ENCODE measurements around the gene VTN.

The VTN gene

GRCh38 chr17:28371245-28372202, 1.4 kb upstream of the VTN start, which contains the start of gene SARM1:
Gene SARM1, plus strand, starts transcription at chr17:28371694. Its CDS starts 339 bp downstream, at chr17:28372033.
- in situ Hi-C loops (cut with MboI; ENCODE audit: low sequenced_read_pairs) = no loop called here

- in situ Hi-C loops (cut with MboI; ENCODE audit: low sequenced_read_pairs) = no loop called here
These were observed 617 bp upstream of the VTN start for GRCh38 chr17:28370744-28371103.

- in situ Hi-C loops (cut with MboI; ENCODE audit: low sequenced_read_pairs) = no loop called here
These were observed 448 bp downstream of the VTN start for GRCh38 chr17:28369684-28370034.

- in situ Hi-C loops (cut with MboI; ENCODE audit: low sequenced_read_pairs) = no loop called here
These were observed 1.0 kb downstream of the VTN start for GRCh38 chr17:28368915-28369683.

GRCh38 chr17:28368306-28368831, 1.7 kb downstream of the VTN start:
- in situ Hi-C loops (cut with MboI; ENCODE audit: low sequenced_read_pairs) = no loop called here

- in situ Hi-C loops (cut with MboI; ENCODE audit: low sequenced_read_pairs) = no loop called here
These were observed 2.3 kb downstream of the VTN start for GRCh38 chr17:28367641-28368305.

GRCh38 chr17:28366605-28367004, 3.5 kb downstream of the VTN start:
- in situ Hi-C loops (cut with MboI; ENCODE audit: low sequenced_read_pairs) = no loop called here

- in situ Hi-C loops (cut with MboI; ENCODE audit: low sequenced_read_pairs) = no loop called here
These were observed 4.6 kb downstream of the VTN start for GRCh38 chr17:28365487-28365886.

- in situ Hi-C loops (cut with MboI; ENCODE audit: low sequenced_read_pairs) = no loop called here
These were observed 5.3 kb downstream of the VTN start, which contains the start of gene SEBOX for GRCh38 chr17:28364665-28365363. Gene SEBOX, minus strand, starts transcription at chr17:28365199. Its CDS starts 48 bp downstream, at chr17:28365151.

- in situ Hi-C loops (cut with MboI; ENCODE audit: low sequenced_read_pairs) = no loop called here
These were observed 6.1 kb downstream of the VTN start for GRCh38 chr17:28363776-28364650.

GRCh38 chr17:28363186-28363585, 6.9 kb downstream of the VTN start:
- in situ Hi-C loops (cut with MboI; ENCODE audit: low sequenced_read_pairs) = no loop called here

- in situ Hi-C loops (cut with MboI; ENCODE audit: low sequenced_read_pairs) = no loop called here
These were observed 12.3 kb downstream of the VTN start for GRCh38 chr17:28357901-28358197.

GRCh38 chr17:28357061-28357900, 12.8 kb downstream of the VTN start, which contains the start of gene POLDIP2:
Gene POLDIP2, minus strand, starts transcription at chr17:28357527. Its CDS starts 79 bp downstream, at chr17:28357448.
- in situ Hi-C loops (cut with MboI; ENCODE audit: low sequenced_read_pairs) = no loop called here

- in situ Hi-C loops (cut with MboI; ENCODE audit: low sequenced_read_pairs) = no loop called here
These were observed 19.8 kb downstream of the VTN start for GRCh38 chr17:28350271-28350670.

- in situ Hi-C loops (cut with MboI; ENCODE audit: low sequenced_read_pairs) = no loop called here
These were observed 21.1 kb downstream of the VTN start for GRCh38 chr17:28348979-28349378.

- in situ Hi-C loops (cut with MboI; ENCODE audit: low sequenced_read_pairs) = no loop called here
These were observed 22.7 kb downstream of the VTN start for GRCh38 chr17:28347261-28347891.

- in situ Hi-C loops (cut with MboI; ENCODE audit: low sequenced_read_pairs) = no loop called here
These were observed 23.3 kb downstream of the VTN start for GRCh38 chr17:28346746-28347246.

GRCh38 chr17:28346199-28346580, 23.9 kb downstream of the VTN start:
- in situ Hi-C loops (cut with MboI; ENCODE audit: low sequenced_read_pairs) = no loop called here

Data from HL-60/S4 (cell line).